IPS DF 4.7 (cell line): Measurements from ENCODE around the gene REC114.
"Not testable (repeated sequence)": the region's sequence is repeated elsewhere in the genome, so short reads cannot be mapped to it uniquely, and the experiment has no call there.

Experiments used
- DNase-seq: peaks from one replicate; pipeline ENCODE4 v3.0.0-alpha.2; 2013; ENCODE audit warnings: low spot score; ENCODE audit errors: extremely low read depth

The REC114 gene

DNA sequence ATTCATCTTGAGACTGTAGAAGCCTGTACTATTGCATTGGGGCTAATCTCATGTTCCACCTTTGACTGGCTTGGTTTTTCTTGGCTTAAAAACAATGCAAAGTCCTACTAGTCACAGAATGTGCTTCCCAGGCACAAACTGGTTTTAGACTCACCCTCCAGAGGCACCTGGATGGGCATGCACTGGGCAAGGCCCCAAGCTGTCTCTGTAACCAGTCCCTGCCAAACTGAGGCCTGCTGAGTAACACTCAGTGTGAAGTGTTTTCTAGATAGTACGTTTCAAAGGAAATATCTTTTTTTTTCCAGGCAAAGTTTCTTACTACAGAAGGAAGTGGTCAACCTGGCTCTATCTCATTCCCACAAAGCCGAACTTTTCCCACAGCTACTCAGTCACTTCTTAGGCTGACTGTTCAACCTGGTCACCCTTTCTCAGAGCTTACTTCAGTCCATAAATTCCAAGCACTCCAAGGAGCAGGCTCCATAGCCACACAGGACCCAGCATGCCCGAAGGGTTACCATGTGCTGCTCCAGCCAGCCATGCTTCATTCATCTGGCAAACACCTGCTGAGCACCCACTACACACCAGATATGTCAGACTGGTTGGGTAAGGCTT lies 132.8 kb downstream of the REC114 start:
- no peak for DNase-seq

GRCh38 chr15:73577593-73577992 lies 134.6 kb downstream of the REC114 start:
- DNase-seq = not testable (repeated sequence)

GRCh38 chr15:73578026-73578425 lies 135.1 kb downstream of the REC114 start:
- DNase-seq = no peak

- no peak for DNase-seq
These were observed 140.0 kb downstream of the REC114 start for GRCh38 chr15:73582851-73583379.

DNA sequence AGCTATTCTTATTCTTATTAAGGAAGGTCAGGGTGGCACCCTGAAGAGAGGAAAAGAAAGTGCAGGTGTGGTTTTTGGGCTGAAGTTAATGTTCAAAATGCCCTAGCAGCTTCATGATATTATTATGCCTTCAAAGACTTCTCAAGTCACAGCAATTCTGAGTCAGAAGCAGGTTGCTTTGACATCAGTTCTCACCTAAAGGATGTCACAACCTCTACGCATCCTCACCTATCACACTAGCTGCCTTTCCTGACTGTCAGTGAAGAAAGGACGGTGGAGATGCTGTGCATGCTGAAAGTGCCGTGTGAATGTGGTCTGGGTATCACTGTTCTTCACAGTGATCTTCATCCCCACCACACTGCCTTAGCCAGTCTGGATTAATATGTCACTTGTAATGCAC lies 140.6 kb downstream of the REC114 start:
- no peak for DNase-seq

DNA sequence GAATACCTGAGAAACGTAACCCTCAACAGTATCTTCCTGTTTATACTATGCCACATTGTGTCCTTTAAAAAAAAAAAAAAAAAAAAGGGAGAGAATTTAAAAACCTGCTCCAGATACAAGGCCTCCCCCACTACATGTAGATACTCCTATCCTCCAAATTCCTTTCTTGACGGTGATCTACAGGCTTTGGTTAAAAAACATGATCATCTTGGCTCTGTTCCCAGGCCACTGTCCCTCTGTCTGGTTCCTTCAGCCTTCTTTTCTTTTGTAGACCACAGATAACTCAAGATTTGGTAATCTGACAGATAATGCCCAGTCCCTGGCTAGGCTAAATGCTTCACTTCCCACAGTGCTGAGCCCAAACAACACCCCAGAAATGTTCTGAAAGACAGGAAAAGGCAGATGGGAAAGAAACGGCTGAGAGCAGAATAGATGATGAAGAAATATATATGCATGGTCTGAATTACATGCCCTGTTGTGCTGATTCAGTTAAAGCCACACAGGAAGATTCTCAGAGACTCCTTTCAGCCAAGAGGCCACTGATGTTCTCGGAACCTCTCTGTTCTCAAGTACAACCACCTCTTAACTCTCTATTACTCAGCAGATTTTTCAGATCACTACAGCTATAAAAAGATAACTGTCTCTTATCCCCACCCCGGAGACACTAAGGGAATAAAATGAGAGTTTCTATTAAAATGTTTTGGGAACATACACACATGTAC lies 141.9 kb downstream of the REC114 start:
- no peak for DNase-seq

- DNase-seq = no peak
These were observed 143.1 kb downstream of the REC114 start for GRCh38 chr15:73585871-73586654.

- DNase-seq = no peak
These were observed 146.8 kb downstream of the REC114 start for GRCh38 chr15:73589766-73590165.

DNA sequence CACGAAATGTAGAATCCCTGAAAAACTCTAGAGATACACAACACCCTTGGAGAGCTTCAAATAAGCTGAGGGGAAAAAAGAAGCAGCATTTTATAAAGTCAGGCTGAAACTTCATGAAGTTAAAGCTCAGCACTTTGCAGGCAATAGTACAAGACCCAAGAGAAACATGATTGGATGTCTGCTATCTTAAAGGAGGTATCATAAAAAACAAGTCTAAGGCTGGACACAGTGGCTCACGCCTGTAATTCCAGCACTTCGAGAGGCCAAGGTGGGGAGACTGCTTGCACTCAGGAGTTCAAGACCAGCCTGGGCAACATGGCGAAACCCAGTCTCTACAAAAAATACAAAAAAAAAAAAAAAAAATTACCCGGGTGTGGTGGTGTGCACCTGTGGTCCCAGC lies 147.3 kb downstream of the REC114 start:
- DNase-seq = no peak

GRCh38 chr15:73593304-73594074 lies 150.5 kb downstream of the REC114 start:
- DNase-seq = no peak

DNA sequence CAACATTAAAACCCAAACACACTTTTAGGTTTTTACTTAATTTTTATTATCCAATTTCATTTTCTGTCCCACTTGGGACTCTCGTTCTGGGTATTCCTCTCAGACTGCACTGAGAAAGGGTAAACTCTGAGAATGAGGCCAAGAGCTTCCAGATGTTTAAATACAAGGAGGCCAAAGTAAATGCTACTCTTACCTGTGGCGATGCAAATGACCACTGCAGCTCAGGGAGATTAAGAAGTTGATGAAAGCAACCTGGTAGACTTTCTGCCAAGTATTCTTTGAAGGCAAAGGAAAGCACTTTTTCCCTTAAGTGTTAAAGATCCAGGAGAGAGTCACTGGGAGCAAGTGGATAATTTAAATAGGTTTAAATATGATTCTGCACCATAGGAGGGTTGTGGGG lies 151.1 kb downstream of the REC114 start:
- DNase-seq = no peak

- DNase-seq = no peak
These were observed 153.2 kb downstream of the REC114 start for GRCh38 chr15:73596174-73596573.

DNA sequence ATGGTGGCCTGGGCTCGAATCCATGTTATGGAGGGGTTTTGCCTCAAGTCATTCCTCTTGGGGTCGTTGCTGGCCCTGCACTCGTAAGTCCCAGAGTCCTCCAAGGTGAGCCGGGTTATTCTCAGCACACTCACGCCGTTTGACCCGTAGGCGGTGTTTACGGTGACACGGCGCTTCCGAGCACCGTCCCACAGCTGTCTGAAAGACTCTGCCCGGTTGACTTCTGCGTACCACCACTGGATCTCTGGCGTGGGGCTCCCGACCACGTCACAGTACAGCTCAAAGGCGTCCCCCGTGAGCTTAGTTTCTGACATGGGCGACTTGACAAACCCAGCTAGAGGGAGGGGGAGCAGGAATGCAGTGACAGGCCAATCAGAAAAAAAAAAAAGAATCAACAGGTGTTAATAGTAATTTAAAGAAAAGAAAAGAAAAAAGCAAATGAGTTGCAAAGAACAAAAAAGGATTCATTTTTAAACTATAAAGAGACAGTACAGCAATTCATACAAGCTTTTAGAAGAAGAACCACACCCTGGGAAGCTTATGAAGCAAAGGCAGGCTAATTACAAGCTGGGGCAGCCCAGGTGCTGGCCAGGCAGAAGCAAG lies 154.2 kb downstream of the REC114 start:
- no peak for DNase-seq

- DNase-seq = no peak
These were observed 155.7 kb downstream of the REC114 start for GRCh38 chr15:73598530-73599160.

- DNase-seq = no peak
These were observed 157.0 kb downstream of the REC114 start for GRCh38 chr15:73599934-73600333.

DNA sequence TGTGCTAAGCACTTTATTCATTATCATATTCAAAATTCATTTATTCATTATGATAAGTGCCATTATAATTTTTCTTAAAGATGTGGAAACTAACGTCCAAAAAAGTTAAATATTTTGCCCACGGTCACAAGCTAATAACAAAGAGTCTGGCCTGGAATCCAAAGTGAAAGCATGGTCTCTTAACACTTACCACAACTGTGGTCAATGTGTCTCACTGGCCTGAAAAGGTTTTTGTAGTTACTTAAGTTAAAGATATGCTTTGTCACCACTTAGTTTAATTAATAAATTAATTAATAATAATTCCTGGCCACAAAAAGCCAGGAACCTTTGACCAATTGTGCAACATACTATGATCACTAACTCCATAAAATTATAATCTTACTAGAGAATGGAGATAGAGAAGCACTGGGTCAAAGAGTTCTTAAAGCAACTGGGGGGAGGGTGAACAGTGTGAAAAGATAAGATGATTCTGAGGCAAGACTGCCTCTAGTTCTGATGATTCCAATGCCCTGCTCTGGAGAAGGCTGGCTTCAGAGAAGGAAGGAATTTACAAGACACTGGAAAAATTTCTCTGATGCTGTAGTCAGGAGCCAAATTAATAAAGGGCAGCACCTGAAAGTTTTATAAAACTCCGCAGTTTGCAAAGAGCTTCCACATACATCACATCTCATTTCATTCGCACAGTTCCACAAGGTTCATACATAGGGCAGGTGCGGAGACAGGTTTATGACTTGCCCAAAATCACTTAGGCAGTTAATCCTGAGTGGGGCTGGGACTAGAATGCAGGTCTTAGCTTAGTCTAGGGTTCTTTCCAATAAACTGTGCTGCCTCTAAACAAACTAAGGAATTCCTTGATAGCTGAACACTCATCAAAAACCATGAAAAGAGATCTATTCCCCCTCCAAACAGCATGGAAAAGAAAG lies 157.7 kb downstream of the REC114 start:
- no peak for DNase-seq

DNA sequence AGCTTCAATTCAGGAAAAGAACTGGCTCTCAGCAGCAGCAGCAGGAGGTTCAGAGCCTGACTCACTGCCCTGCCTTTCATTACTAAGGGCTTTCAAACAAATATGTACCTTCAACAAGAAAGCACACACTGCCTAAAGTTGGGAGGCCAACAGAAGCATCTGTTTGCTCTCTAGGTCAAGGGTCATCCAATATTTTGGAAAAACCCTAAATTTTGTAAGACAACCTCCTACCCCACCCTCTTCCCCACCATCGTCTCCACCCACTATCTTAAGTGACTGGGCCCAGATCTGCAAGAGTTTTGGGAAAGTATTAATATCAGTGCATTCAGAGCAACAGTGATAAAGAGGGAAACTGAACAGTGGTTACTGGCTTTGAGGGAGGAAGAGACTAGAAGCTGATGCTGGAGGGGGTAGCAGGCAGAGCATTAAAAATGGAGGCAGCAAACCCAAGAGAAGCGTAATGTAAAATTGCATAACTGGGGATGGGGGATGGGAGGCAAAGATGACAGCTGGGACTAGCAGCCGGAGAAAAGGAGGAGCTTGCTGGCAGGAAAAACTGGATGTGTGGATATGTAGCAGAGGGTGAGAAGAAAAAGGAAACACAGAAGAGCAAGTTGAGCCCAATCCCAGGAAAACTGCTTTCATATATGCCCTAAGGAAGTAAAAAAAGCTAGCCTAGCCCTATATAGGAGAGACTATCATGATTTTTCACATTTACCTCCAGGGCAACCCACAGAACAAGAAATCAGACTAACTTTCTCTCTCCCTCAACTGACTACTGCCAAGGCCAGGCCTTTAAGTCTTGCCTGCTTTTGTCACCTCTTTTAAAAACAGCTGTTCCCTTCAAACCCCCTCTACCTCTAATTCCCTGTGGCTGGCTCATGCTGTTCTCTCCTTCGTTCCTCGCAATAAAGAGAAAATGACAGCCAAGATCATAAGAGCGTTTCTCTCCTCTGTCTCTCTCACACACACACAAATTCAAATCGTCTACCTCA lies 158.8 kb downstream of the REC114 start:
- no peak for DNase-seq

DNA sequence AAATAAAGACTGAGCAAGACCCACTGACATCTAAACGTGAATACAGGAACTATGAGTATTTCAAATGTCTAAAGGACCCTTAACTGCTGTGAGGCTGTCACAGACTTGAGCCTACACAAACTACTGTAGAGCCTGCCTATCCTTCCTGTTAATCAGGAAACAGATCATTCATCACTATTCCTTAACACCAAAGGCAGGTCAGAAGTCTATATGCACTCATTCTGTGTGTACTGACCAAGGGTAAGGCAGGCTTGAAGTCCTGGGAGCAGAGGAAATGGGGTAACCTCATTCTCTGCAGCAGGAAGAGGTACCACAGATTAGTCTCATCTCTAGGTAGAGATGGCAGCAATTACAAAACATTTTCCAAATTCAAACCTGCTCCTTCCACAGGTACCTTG lies 159.5 kb downstream of the REC114 start:
- no peak for DNase-seq
